Skin of body (tissue), 2 donors: ENCODE data around the gene PLEKHA3. TPM values are rescaled to one million over a fixed set of nuclear protein-coding genes. Genes with fewer than 3 reads are reported as not detected.
"Not testable (repeated sequence)": the region's sequence is repeated elsewhere in the genome, so short reads cannot be mapped to it uniquely, and the experiment has no call there.

ENCODE experiments used
- DNase-seq: peaks from one replicate; lab custom pipeline; 2025; lab: John Stamatoyannopoulos, UW
- total RNA-seq: library from RNA; depleted of rRNA; stranded (reverse); fragments of >200 nt; gene quantifications from one replicate; pipeline ENCODE4 v1.2.3, GENCODE V29; 2014

Gene PLEKHA3
- total RNA-seq, 1 donor from 2014 or later = 5.7 TPM

DNA sequence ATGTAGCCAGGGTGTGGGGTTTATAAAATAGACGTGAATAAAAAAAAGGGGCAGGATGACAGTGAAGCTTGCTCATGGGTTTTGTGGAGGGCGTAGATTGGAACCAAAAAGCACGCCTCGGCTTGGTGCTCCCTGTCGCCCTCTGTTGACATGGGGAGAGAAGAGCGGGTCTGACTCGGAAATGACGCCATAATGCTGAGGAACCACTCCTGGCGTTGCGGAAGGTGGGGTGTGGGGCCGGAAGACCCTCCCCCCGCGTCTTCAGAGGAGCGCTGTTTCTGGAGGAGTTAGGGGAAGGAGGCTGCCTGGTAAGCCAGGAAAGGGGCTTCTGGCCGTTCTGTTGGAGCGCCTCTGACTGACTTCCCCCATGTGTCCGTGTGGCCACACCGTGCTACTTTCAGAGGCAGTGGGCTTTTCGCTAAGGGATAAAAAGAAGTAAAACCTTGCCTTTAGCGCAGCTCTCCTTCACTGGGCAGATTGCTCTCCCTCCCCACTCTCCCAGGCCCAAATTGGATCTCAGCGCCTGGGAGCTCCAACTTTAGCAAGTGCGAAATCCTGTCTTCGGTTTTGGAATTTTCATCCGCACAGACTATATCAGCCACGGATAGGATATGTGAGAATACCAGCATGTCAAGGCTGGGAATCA, 42.8 kb downstream of the PLEKHA3 start:
- DNase-seq = peak; percentile 87

DNA sequence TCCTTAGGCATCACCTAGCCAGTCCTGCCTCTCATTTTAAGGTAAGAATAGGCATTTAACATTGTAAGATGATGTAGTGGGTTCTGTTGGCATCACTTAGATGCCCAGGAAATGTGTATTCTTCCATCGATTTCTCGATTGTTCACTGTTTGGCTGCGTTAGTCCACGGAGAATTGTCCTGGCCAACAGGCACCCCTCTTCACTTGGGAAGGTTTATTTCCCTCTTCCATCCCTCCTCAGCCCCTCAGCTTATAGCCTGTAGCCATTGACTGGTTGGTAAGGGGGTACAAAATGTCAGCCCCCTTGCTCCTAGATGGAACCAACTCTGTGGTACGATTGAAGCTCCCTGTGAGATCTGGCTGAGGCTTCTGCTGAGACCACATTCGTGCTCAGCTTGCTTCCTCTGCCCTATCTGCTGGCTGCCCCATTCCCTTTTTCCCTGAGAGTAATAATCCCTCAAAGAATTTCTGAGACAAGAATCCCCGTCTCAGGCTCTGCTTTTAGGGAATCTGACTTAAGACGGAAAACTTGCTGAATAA, 43.4 kb downstream of the PLEKHA3 start:
- DNase-seq = no peak

DNA sequence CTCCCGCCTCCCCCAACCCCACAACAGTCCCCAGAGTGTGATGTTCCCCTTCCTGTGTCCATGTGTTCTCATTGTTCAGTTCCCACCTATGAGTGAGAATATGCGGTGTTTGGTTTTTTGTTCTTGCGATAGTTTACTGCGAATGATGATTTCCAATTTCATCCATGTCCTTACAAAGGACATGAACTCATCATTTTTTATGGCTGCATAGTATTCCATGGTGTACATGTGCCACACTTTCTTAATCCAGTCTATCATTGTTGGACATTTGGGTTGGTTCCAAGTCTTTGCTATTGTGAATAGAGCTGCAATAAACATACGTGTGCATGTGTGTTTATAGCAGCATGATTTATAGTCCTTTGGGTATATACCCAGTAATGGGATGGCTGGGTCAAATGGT, 44.8 kb downstream of the PLEKHA3 start:
- DNase-seq = not testable (repeated sequence)

DNA sequence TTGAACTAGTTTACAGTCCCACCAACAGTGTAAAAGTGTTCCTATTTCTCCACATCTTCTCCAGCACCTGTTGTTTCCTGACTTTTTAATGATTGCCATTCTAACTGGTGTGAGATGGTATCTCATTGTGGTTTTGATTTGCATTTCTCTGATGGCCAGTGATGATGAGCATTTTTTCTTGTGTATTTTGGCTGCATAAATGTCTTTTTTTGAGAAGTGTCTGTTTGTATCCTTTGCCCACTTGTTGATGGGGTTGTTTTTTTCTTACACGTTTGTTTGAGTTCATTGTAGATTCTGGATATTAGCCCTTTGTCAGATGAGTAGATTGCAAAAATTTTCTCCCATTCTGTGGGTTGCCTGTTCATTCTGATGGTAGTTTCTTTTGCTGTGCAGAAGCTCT, 45.2 kb downstream of the PLEKHA3 start:
- DNase-seq = not testable (repeated sequence)

DNA sequence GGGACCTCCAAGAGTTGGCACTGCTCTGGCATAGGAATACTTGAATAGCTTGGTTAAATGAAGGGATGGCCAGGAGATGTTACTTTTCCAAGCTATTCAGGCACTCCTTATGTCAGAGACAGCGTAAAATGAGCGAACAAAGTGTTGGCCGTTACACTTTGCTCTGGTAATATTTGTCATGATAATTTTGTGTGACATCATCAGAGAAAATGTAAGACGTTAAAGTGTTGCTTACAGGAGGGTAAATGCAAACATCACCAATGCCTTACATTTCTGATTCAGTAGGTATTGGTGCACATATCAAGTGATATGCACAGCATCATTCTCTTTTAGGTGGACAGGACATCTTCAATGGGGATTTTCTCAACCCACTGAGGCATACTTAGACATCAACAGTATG, 46.0 kb downstream of the PLEKHA3 start:
- DNase-seq = no peak

DNA sequence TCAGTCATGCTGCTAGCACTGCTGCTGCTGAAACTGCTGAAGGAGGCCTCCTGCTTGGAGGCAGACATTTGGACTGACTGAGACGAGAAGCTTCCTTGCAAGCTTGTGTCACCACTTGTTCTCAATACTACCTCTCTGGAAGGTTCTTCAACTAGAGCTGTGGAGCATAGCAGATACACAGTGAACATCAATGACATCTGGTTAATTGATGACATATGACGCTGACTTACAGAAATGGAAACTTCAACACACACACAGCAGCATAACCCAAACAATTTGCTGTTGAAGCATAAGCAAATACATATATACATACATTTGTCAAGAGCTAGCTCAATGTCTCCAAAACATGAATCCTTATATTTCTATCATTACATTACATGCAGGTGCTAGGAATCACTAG, 47.3 kb downstream of the PLEKHA3 start:
- DNase-seq = peak; percentile 19

DNA sequence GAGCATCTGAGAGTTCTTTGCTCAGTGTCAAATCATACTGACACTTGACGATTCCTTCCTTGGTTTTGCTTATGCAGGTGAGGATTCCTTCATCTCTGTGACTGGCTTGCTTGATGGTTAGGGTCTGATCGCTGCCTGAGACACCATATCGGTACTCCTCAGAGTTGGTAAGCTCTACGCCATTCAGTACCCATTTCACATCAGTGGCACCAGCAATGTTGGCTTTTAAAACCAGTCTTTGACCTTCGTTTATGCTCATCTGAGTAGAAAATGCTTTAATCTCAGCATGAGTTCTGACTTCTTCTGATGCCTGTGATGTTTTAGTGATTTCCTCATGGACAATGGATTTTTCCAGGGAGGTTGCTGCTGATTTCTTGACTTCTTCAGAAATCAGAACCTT, 48.4 kb downstream of the PLEKHA3 start:
- no peak for DNase-seq

DNA sequence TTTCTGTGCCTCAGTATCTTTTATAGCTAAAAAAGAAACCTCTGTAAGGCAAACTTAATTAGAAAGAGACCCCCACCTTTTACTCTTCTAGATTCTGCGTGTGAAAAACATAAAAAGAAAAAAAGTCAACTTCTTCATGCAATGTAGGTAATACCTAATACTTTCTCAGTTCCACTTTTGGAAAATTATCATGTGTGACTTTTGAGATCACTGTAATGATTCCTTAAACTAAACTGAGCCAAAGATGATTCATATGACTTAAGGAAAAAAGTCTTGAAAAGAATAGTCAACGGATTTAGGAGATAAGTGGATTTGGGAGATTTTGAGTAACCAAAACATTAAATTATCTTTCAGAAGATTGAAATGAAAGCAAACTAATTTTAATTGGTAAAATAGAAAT, 48.9 kb downstream of the PLEKHA3 start:
- no peak for DNase-seq

DNA sequence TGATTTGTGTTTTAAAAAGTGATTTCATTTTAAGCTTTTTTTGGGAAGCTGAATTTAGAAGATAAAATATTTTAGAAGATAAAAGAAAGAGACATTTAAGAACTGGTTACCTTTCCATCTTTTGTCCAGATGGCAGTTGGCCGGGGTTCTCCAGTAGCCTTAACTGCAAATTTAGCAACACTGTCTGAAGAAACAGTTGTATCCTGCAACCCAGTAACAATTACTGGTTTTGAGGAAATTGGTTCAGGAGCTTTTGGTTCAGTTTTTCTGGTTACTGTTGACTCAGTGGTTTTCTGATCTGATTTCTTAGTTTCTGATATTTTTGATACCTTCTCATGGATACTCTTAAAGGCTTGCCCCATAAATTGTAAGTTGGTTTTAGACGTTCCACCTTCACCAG, 49.9 kb downstream of the PLEKHA3 start:
- DNase-seq = no peak

DNA sequence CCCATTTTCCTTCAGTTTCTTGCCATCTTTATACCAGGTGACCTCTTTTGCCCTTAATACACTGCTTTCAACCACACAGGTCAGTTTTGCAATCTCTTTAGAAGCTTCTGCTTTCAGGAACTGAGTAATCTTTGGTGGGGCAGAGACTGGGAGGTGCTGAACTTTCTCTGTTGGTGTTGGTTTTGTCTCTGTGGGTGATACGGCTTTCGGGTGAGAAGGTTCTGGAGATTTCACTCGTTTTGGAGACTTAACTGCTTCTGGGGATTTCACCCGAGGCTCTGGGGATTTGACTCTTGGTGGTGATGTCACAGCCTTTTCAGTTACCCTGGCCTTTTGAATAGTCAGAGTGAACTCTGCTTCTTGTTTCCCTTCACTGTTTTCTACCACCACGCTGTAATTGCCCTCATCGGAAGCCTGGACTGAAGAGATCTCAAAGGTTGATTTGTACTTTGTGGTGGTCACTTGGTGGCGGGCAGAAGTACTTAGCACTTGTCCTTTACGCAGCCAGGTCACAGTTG, 50.4 kb downstream of the PLEKHA3 start:
- no peak for DNase-seq

DNA sequence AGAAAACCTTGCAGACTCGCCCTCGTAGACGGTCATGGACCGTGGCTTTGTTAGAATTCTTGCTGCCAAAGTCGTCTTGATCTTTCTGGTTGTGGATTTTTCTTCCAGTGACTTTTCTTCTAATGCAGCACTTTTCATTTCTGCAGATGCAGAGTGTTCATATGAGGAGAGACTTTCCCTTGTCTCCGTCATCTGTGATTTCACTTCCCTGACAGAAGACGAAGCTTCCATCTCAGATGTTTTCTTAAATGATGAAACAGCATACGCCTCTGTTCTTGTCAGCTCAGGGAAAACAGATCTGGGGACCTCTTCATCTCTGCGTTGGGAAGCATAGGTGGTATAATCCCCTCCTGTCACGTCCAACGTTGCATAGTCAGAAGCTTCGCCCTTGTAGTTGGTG, 50.9 kb downstream of the PLEKHA3 start:
- DNase-seq = no peak

DNA sequence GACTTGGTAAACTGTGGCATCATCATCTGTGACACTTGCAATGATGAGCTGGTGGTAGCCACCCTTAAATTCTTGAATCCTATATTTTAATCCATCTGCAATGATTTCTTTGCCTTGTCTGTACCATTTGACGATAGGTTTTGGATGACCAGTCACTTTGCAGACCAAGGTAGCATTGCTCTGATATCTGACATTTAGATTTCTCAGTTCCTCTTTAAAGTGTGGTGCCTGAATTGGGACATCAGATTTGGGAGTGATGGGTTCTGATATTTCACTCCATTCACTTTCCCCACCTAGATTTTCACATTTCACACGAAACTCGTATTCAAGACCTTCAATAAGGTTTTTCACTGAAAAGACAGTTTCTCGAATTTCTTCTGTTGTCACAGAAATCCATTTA, 55.8 kb downstream of the PLEKHA3 start:
- DNase-seq = no peak

DNA sequence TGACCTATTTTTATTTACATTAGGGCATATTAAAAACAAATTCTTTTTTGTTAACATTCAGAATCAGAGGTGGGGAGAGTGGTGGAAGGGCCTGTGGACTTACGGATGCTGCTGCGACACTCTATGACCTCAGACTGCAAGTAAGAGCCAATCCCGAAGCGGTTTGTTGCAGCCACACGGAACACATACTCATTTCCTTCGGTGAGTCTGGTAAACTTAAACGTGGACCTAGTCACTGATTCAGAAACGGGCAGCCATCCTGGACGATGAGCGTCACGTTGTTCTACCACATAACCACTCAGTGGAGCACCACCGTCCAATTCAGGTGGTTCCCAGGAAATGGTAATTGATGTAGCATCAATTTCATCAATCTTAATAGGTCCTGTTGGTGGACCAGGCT, 61.9 kb downstream of the PLEKHA3 start:
- no peak for DNase-seq

DNA sequence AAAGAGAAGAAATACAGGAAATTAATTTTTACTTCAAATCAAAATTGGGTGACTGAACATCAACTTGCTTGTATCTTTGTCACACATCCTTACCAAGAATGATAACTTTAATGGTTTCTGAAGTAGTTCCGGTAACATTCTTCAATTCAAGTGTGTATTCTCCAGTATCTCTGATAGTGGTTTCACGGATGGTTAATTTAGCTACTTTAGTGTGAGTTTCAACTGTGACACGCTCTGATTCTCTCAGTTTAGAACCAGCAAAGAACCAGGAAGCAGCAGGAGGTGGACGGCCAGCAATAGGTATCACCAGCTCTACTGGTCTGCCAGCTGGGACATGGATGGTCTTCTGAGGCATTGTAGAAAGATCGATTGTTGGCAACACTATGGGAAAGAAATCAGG, 62.3 kb downstream of the PLEKHA3 start:
- no peak for DNase-seq

DNA sequence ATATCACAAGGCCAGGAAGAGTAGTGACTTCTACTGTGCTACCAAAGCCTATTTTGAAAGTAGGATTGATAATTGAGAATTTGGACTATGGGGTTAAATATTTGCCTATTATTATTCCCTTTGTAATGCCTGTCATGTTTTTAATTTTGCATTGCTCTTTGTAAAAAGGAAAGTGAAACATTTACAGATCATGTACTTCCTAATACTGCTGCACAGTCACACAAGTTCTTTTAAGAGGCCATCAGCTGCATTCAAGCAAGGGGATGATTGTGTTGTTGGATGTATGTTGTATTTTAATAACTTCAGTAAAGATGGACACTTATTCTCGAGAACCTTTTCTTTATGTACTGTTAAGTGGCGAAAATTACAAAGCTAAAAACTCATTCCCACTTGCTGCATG, 70.1 kb downstream of the PLEKHA3 start:
- DNase-seq = no peak

DNA sequence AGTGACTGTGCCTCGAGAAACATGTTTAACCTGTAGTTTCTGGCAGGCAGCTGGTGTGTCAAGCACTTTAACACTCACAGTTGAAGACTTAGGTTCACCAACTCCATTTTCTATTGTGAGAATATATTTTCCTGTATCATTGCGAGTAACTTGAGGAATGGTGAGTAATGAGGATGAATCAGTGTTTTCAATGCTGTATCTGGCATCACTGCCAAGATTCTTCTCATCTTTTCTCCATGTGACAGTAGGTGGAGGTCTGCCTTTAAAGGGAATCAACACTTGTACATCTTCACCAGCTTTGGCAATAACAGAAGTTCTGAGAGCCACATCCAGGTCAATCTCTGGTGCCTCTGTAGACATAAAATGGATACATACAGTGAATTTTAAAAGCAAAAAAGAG, 72.8 kb downstream of the PLEKHA3 start:
- DNase-seq = no peak

Other genes with a start within 250 kb of the PLEKHA3 start
- gene PRKRA, start 29.3 kb upstream of the PLEKHA3 start, total RNA-seq = 49.9 TPM
- 5.9 TPM for gene PJVK, start 29.1 kb upstream of the PLEKHA3 start, total RNA-seq
- 55.9 TPM for gene FKBP7, start 1.9 kb upstream of the PLEKHA3 start, total RNA-seq